Measurements from ENCODE around the gene RABGAP1L.
"Not testable (repeated sequence)": the region's sequence is repeated elsewhere in the genome, so short reads cannot be mapped to it uniquely, and the experiment has no call there.

Gene RABGAP1L

GRCh38 chr1:174466607-174467006, 307.3 kb downstream of the RABGAP1L start:
- no peak for ATAC-seq

GRCh38 chr1:174469052-174469451, 309.7 kb downstream of the RABGAP1L start:
- no peak for ATAC-seq

GRCh38 chr1:174469687-174470086, 310.4 kb downstream of the RABGAP1L start:
- no peak for ATAC-seq

- no peak for ATAC-seq
Observed at GRCh38 chr1:174479281-174479680, 320.0 kb downstream of the RABGAP1L start.

- ATAC-seq: no peak
Observed at GRCh38 chr1:174480324-174480723, 321.0 kb downstream of the RABGAP1L start.

GRCh38 chr1:174491606-174492005, 332.3 kb downstream of the RABGAP1L start:
- no peak for ATAC-seq

- ATAC-seq: no peak
Observed at GRCh38 chr1:174497478-174497877, 338.2 kb downstream of the RABGAP1L start.

GRCh38 chr1:174516755-174517154, 357.4 kb downstream of the RABGAP1L start:
- ATAC-seq: not testable (repeated sequence)

GRCh38 chr1:174519844-174520243, 360.5 kb downstream of the RABGAP1L start:
- ATAC-seq: no peak

GRCh38 chr1:174531751-174532150, 372.4 kb downstream of the RABGAP1L start:
- no peak for ATAC-seq

- ATAC-seq: peak in 1 of 2 donors; percentile 60
Observed at GRCh38 chr1:174534789-174535188, 375.5 kb downstream of the RABGAP1L start.

GRCh38 chr1:174535207-174535606, 375.9 kb downstream of the RABGAP1L start:
- no peak for ATAC-seq

GRCh38 chr1:174543421-174543820, 384.1 kb downstream of the RABGAP1L start:
- not testable (repeated sequence) for ATAC-seq

- ATAC-seq: no peak
Observed at GRCh38 chr1:174550296-174550695, 391.0 kb downstream of the RABGAP1L start.

GRCh38 chr1:174556392-174556791, 397.1 kb downstream of the RABGAP1L start:
- ATAC-seq: no peak

- no peak for ATAC-seq
Observed at GRCh38 chr1:174568551-174568950, 409.2 kb downstream of the RABGAP1L start.

- no peak for ATAC-seq
Observed at GRCh38 chr1:174569240-174569639, 409.9 kb downstream of the RABGAP1L start.

GRCh38 chr1:174572771-174573170, 413.5 kb downstream of the RABGAP1L start:
- ATAC-seq: no peak

- ATAC-seq: not testable (repeated sequence)
Observed at GRCh38 chr1:174576120-174576519, 416.8 kb downstream of the RABGAP1L start.

- ATAC-seq: no peak
Observed at GRCh38 chr1:174577681-174578080, 418.4 kb downstream of the RABGAP1L start.

GRCh38 chr1:174580801-174581200, 421.5 kb downstream of the RABGAP1L start:
- ATAC-seq: no peak

GRCh38 chr1:174583316-174583715, 424.0 kb downstream of the RABGAP1L start:
- no peak for ATAC-seq

GRCh38 chr1:174584071-174584470, 424.8 kb downstream of the RABGAP1L start:
- ATAC-seq: no peak

GRCh38 chr1:174588618-174589017, 429.3 kb downstream of the RABGAP1L start:
- not testable (repeated sequence) for ATAC-seq

GRCh38 chr1:174605198-174605597, 445.9 kb downstream of the RABGAP1L start:
- ATAC-seq: no peak

GRCh38 chr1:174606471-174606870, 447.2 kb downstream of the RABGAP1L start:
- ATAC-seq: no peak
